Sigmoid colon (tissue), 3 donors: ENCODE results near the gene ALDH1L2.

Experiments
- CTCF ChIP-seq, 4 experiments: fragments of 450-650 bp in 3 of 4; fragments of 200-600 bp in 1 of 4; IDR thresholded peaks; one replicate each; pipeline ENCODE4 v1.5.1; 2016 to 2019; ENCODE audit warnings: antibody characterized with exemption in 4 of 4, mild to moderate bottlenecking in 3 of 4, moderate library complexity in 2 of 4
- POLR2A ChIP-seq, 2 donors: fragments of 450-650 bp; IDR thresholded peaks; one replicate each; pipeline ENCODE4 v1.6.1; 2016; ENCODE audit warnings: antibody characterized with exemption in 2 of 2, mild to moderate bottlenecking in 2 of 2, moderate library complexity in 2 of 2

- TF ChIP-seq CTCF (IDR thresholded peaks at IDR 0.05) (no peak), POLR2A (IDR thresholded peaks at IDR 0.05) (no peak)
These were observed 63.9 kb downstream of the ALDH1L2 start for GRCh38 chr12:105020241-105020962.
